ENCODE measurements around the gene ULK4. TPM values are rescaled to one million over a fixed set of nuclear protein-coding genes. Genes with fewer than 3 reads are reported as not detected.

Gene ULK4
- total and polyA plus RNA-seq, 2 of the 8 experiments (the other 6 are each of a cell fraction or from before 2014, with no cell fraction given) = 3.0 to 10.8 TPM

DNA sequence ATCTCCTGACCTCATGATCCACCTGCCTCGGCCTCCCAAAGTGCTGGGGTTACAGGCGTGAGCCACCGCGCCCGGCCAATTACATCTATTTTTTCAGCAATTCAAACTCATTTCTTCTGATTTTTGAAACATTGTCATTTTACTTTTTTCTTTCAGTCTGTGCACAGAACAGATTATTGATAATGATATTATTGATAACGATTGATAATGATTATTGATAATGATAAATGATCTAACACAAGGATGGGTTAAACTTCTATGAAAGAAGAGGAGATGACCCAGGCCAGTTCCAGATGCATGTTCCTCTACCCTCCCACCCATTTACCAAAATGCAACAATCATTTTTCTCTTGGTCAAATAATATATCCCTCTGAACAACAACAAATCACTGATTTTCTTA lies 644.6 kb downstream of the ULK4 start:
- peaks cover 3 to 15% (median 9%) of the 10 kb centered on the region in 4 experiments for H3K4me1 ChIP-seq (replicated peaks in 1 of 4; ENCODE audit: control insufficient read depth in 3 of 4, insufficient read depth in 4 of 4, low read length in 3 of 4)
- FAIRE-seq (no peak), DNase-seq (ENCODE audit: low read depth in 1 of 2, low spot score in 2 of 2) (no peak)
- H3K9me3 ChIP-seq (ENCODE audit: insufficient read depth in 2 of 2, low read depth in 1 of 2, low read length in 1 of 2) = no peaks in the 10 kb centered on the region
- no peak overlapping the region for H4K5ac ChIP-seq (ENCODE audit: insufficient read length, low read depth, low read length)
- no peak overlapping the region for H3K4ac ChIP-seq (replicated peaks; ENCODE audit: insufficient read length, low read depth, low read length)
- H3K79me1 ChIP-seq (ENCODE audit: low read depth, low read length) = no peaks in the 10 kb centered on the region
- WGBS, 2 experiments (ENCODE audit: extremely low coverage in 1 of 2, insufficient coverage in 1 of 2, insufficient read length in 1 of 2, insufficient replicate concordance in 2 of 2, low coverage in 1 of 2, low lambda C conversion rate in 2 of 2, missing lambda C conversion rate in 1 of 2) = 92% methylated on average over 6 of the region's 6 CpGs; no CpG with 5 or more reads in 1 of the 2 experiments
- no peak overlapping the region for H2AK5ac ChIP-seq (ENCODE audit: low read depth, low read length)
- POLR2A ChIA-PET (ENCODE audit: partially characterized antibody) = no interaction called here
- H3K14ac ChIP-seq (ENCODE audit: insufficient read length) = no peak overlapping the region
- H4K8ac ChIP-seq (ENCODE audit: extremely low read depth, insufficient read depth, low read length) = no peak overlapping the region
- H3K23me2 ChIP-seq (ENCODE audit: low read depth, low read length) = peaks cover 2% of the 10 kb centered on the region; the same call in 1 of the 2 replicates
- H4K20me1 ChIP-seq (replicated peaks in 1 of 2; ENCODE audit: control insufficient read depth in 1 of 2, insufficient read depth in 2 of 2, low read length in 2 of 2) = no peaks in the 10 kb centered on the region
- H3K18ac ChIP-seq (ENCODE audit: extremely low read depth, low read length) = no peak overlapping the region
- no peak overlapping the region for H3K56ac ChIP-seq (replicated peaks; ENCODE audit: insufficient read length, low read depth, low read length)
- no peak overlapping the region for H2BK12ac ChIP-seq (ENCODE audit: low read depth, low read length)
- no peak overlapping the region for H3K4me2 ChIP-seq (ENCODE audit: insufficient read depth in 1 of 2, low read depth in 2 of 2, low read length in 2 of 2)
- H3K36me3 ChIP-seq (ENCODE audit: control insufficient read depth in 2 of 4, insufficient read depth in 4 of 4, low read length in 3 of 4) = no peaks in the 10 kb centered on the region
- TF ChIP-seq, protein P1, sequence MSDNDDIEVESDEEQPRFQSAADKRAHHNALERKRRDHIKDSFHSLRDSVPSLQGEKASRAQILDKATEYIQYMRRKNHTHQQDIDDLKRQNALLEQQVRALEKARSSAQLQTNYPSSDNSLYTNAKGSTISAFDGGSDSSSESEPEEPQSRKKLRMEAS (IDR thresholded peaks at IDR 0.05) = no peak
- TF ChIP-seq, protein P2, sequence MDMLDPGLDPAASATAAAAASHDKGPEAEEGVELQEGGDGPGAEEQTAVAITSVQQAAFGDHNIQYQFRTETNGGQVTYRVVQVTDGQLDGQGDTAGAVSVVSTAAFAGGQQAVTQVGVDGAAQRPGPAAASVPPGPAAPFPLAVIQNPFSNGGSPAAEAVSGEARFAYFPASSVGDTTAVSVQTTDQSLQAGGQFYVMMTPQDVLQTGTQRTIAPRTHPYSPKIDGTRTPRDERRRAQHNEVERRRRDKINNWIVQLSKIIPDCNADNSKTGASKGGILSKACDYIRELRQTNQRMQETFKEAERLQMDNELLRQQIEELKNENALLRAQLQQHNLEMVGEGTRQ (IDR thresholded peaks at IDR 0.05; ENCODE audit: low read length) = no peak
- no peak for TF ChIP-seq GTF2F1 (IDR thresholded peaks at IDR 0.05; ENCODE audit: borderline replicate concordance, low read depth, low read length)
- TF ChIP-seq NANOG (IDR thresholded peaks at IDR 0.05; ENCODE audit: insufficient read depth, low read depth, low read length, poor library complexity, severe bottlenecking) = no peak
- TF ChIP-seq CHD2 (IDR thresholded peaks at IDR 0.05; ENCODE audit: low read length) = no peak
- no peak for TF ChIP-seq TAF7 (optimal IDR thresholded peaks at IDR 0.05; ENCODE audit: borderline replicate concordance, low read depth, low read length)
- no peak for TF ChIP-seq SIX5 (IDR thresholded peaks at IDR 0.05; ENCODE audit: low read depth, low read length)
- no peak for TF ChIP-seq KDM5A (IDR thresholded peaks at IDR 0.05; ENCODE audit: low read length)
- no peak for TF ChIP-seq MAFK (IDR thresholded peaks at IDR 0.05; ENCODE audit: low read depth, low read length)
- no peak for TF ChIP-seq ZNF274 (IDR thresholded peaks at IDR 0.05; ENCODE audit: borderline replicate concordance, extremely low read depth, low read length)
- TF ChIP-seq, protein P3, sequence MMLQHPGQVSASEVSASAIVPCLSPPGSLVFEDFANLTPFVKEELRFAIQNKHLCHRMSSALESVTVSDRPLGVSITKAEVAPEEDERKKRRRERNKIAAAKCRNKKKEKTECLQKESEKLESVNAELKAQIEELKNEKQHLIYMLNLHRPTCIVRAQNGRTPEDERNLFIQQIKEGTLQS (IDR thresholded peaks at IDR 0.05; ENCODE audit: insufficient read depth, low read depth, low read length) = no peak
- H3K9ac ChIP-seq (replicated peaks in 1 of 4; ENCODE audit: extremely low read depth in 1 of 4, low read depth in 3 of 4, low read length in 3 of 4) = no peak overlapping the region
- no peak overlapping the region for H3K23ac ChIP-seq (ENCODE audit: insufficient read length)
- H3K4me3 ChIP-seq (ENCODE audit: extremely low read depth in 1 of 4, insufficient read depth in 2 of 4, low read depth in 3 of 4, low read length in 4 of 4) = no peak overlapping the region
- no peaks in the 10 kb centered on the region for H3K79me2 ChIP-seq (ENCODE audit: control insufficient read depth in 1 of 2, insufficient read depth in 2 of 2, low read length in 2 of 2)
- H2BK15ac ChIP-seq (ENCODE audit: low read length) = no peak overlapping the region
- no peak overlapping the region for H2AFZ ChIP-seq (ENCODE audit: low read length)
- no peak overlapping the region for H2BK20ac ChIP-seq (ENCODE audit: low read length)
- no peak overlapping the region for H2BK120ac ChIP-seq (replicated peaks; ENCODE audit: low read depth, low read length)
- H2BK5ac ChIP-seq (ENCODE audit: low read depth, low read length) = no peak overlapping the region
- no peaks in the 10 kb centered on the region for H3K27me3 ChIP-seq (replicated peaks in 1 of 4; ENCODE audit: control insufficient read depth in 3 of 4, extremely low read depth in 1 of 4, insufficient read depth in 3 of 4, low read length in 3 of 4)
- H3K27ac ChIP-seq (ENCODE audit: low read depth, low read length) = no peak overlapping the region
- H4K91ac ChIP-seq (replicated peaks; ENCODE audit: insufficient read length, low read length) = no peak overlapping the region
- CTCF ChIA-PET (ENCODE audit: partially characterized antibody) = no interaction called here

All from H1 (cell line).